Caco-2 (cell line): ENCODE data around the gene ZNF407. TPM values are rescaled to one million over a fixed set of nuclear protein-coding genes. Genes with fewer than 3 reads are reported as not detected.

Experiments used
- BruUV-seq: library from RNA; stranded (reverse); fragments of 400-500 nt; replicated peaks from 2 replicates; lab custom pipeline; 2021; lab: Mats Ljungman, UMichigan
- CTCF ChIA-PET: fragments of 300-600 bp; sonication (Branson Sonifier 250); formaldehyde crosslinking; loops from one replicate; lab custom pipeline; 2022; ENCODE audit warnings: antibody characterized with exemption; lab: Charles Lee
- POLR2A ChIA-PET: fragments of 300-600 bp; sonication (Branson Sonifier 250); formaldehyde crosslinking; loops from one replicate; lab custom pipeline; 2022; ENCODE audit warnings: antibody characterized with exemption; lab: Charles Lee
- DNase-seq, 2 experiments: peaks; one replicate each; pipeline versions ENCODE4 v3.0.0 to v3.0.0-alpha.2; 2020 to 2022
- H3K27me3 ChIP-seq: replicated peaks from 2 replicates; pipeline ENCODE4 v1.6.0; 2011; ENCODE audit warnings: low read length; ENCODE audit not compliant: control insufficient read depth, insufficient read depth
- H3K36me3 ChIP-seq: 2 replicates; pipeline ENCODE4 v1.5.1; 2011; ENCODE audit warnings: low read length; ENCODE audit not compliant: control insufficient read depth, insufficient read depth
- H3K4me1 ChIP-seq: fragments of 250-450 bp; sonication (Bioruptor Pico); 2 replicates; pipeline ENCODE4 v1.5.1; 2020; ENCODE audit warnings: mild to moderate bottlenecking
- H3K4me3 ChIP-seq: 2 replicates; pipeline ENCODE4 v1.5.1; 2011; ENCODE audit warnings: low read depth, mild to moderate bottlenecking, control low read depth, low read length
- H3K9me3 ChIP-seq: fragments of 250-450 bp; sonication (Bioruptor Pico); 2 replicates; pipeline ENCODE4 v1.5.1; 2020; ENCODE audit warnings: mild to moderate bottlenecking, moderate library complexity
- H3K27ac Mint-ChIP-seq: one replicate; pipeline ENCODE4 v1.8.0; 2022; ENCODE audit warnings: mixed read lengths; ENCODE audit not compliant: unreplicated experiment
- H3K27me3 Mint-ChIP-seq: one replicate; pipeline ENCODE4 v1.8.0; 2022; ENCODE audit warnings: mixed read lengths; ENCODE audit not compliant: insufficient read depth, unreplicated experiment
- H3K36me3 Mint-ChIP-seq: one replicate; pipeline ENCODE4 v1.8.0; 2022; ENCODE audit warnings: mild to moderate bottlenecking, mixed read lengths; ENCODE audit not compliant: insufficient read depth, unreplicated experiment
- H3K4me1 Mint-ChIP-seq: one replicate; pipeline ENCODE4 v1.8.0; 2022; ENCODE audit warnings: low read depth, mixed read lengths; ENCODE audit not compliant: unreplicated experiment
- H3K4me3 Mint-ChIP-seq: one replicate; pipeline ENCODE4 v1.8.0; 2022; ENCODE audit warnings: mild to moderate bottlenecking, moderate library complexity, mixed read lengths; ENCODE audit not compliant: unreplicated experiment
- H3K9me3 Mint-ChIP-seq: one replicate; pipeline ENCODE4 v1.8.0; 2022; ENCODE audit warnings: mixed read lengths; ENCODE audit not compliant: unreplicated experiment
- CTCF ChIP-seq, 2 experiments: fragments of 200-600 bp in 1 of 2; IDR thresholded peaks; 1 replicate in 1 of 2; 2 replicates in 1 of 2; pipeline versions ENCODE4 v1.5.1 to v1.8.0; 2011 to 2022; ENCODE audit warnings: antibody characterized with exemption in 1 of 2, control low read depth in 1 of 2, inconsistent platforms in 1 of 2, low read depth in 1 of 2, low read length in 1 of 2, mild to moderate bottlenecking in 1 of 2, moderate library complexity in 1 of 2; ENCODE audit not compliant: insufficient read depth in 1 of 2, severe bottlenecking in 1 of 2, unreplicated experiment in 1 of 2
- intact Hi-C: fragments of 100-400 bp; cut with micrococcal nuclease; formaldehyde crosslinking; loops from one replicate; pipeline ENCODE4 v1.10.0; 2022; ENCODE audit not compliant: unreplicated experiment
- total RNA-seq: library from RNA; stranded (reverse); gene quantifications from 2 replicates; pipeline ENCODE4 v1.2.3, GENCODE V29; 2022

Gene ZNF407
- total RNA-seq, 1 experiment from 2014 or later: 4.7 TPM

- ChIA-PET POLR2A (no interaction called here), CTCF (no interaction called here)
- H3K36me3 ChIP-seq: no peaks in the 10 kb centered on the region
- no peak for TF ChIP-seq CTCF (IDR thresholded peaks at IDR 0.05; ENCODE audit: insufficient read depth in 1 of 2, low read depth in 1 of 2, low read length in 1 of 2, severe bottlenecking in 1 of 2, unreplicated experiment in 1 of 2)
- no peak for DNase-seq
- Mint-ChIP-seq H3K9me3 (no peaks in the 10 kb centered on the region), H3K36me3 (no peaks in the 10 kb centered on the region), H3K4me3 (no peak overlapping the region), H3K27me3 (no peaks in the 10 kb centered on the region), H3K4me1 (no peaks in the 10 kb centered on the region), H3K27ac (no peak overlapping the region)
- no peak overlapping the region for H3K4me3 ChIP-seq
- no peaks in the 10 kb centered on the region for H3K27me3 ChIP-seq
- no peaks in the 10 kb centered on the region for H3K9me3 ChIP-seq
- H3K4me1 ChIP-seq: no peaks in the 10 kb centered on the region
- intact Hi-C loops: no loop called here
- no TSS peak for BruUV-seq
These were observed 85.9 kb downstream of the ZNF407 start for GRCh38 chr18:74683573-74683972.

- H3K9me3 ChIP-seq: no peaks in the 10 kb centered on the region
- H3K4me1 Mint-ChIP-seq: no peaks in the 10 kb centered on the region
- ChIA-PET CTCF (no interaction called here), POLR2A (no interaction called here)
- no peak overlapping the region for H3K4me3 Mint-ChIP-seq
- intact Hi-C loops: no loop called here
- H3K36me3 ChIP-seq: no peaks in the 10 kb centered on the region
- H3K4me1 ChIP-seq: no peaks in the 10 kb centered on the region
- DNase-seq: no peak
- H3K27me3 ChIP-seq: no peaks in the 10 kb centered on the region
- H3K36me3 Mint-ChIP-seq: no peaks in the 10 kb centered on the region
- no peak overlapping the region for H3K27ac Mint-ChIP-seq
- no peak for TF ChIP-seq CTCF (IDR thresholded peaks at IDR 0.05; ENCODE audit: insufficient read depth in 1 of 2, low read depth in 1 of 2, low read length in 1 of 2, severe bottlenecking in 1 of 2, unreplicated experiment in 1 of 2)
- no peaks in the 10 kb centered on the region for H3K27me3 Mint-ChIP-seq
- BruUV-seq: no TSS peak
- no peaks in the 10 kb centered on the region for H3K9me3 Mint-ChIP-seq
- H3K4me3 ChIP-seq: no peak overlapping the region
These were observed 91.6 kb downstream of the ZNF407 start for GRCh38 chr18:74689251-74689650.

GRCh38 chr18:74692367-74693013 is 94.8 kb downstream of the ZNF407 start:
- no peaks in the 10 kb centered on the region for H3K36me3 ChIP-seq
- intact Hi-C loops: no loop called here
- no peaks in the 10 kb centered on the region for H3K4me1 ChIP-seq
- Mint-ChIP-seq H3K27me3 (no peaks in the 10 kb centered on the region), H3K36me3 (no peaks in the 10 kb centered on the region), H3K4me1 (no peaks in the 10 kb centered on the region), H3K27ac (no peak overlapping the region), H3K9me3 (no peaks in the 10 kb centered on the region), H3K4me3 (no peak overlapping the region)
- CTCF ChIA-PET: no interaction called here
- H3K4me3 ChIP-seq: no peak overlapping the region
- no peak for TF ChIP-seq CTCF (IDR thresholded peaks at IDR 0.05; ENCODE audit: insufficient read depth in 1 of 2, low read depth in 1 of 2, low read length in 1 of 2, severe bottlenecking in 1 of 2, unreplicated experiment in 1 of 2)
- no peaks in the 10 kb centered on the region for H3K27me3 ChIP-seq
- no peak for DNase-seq
- BruUV-seq: no TSS peak
- POLR2A ChIA-PET: no interaction called here
- no peaks in the 10 kb centered on the region for H3K9me3 ChIP-seq
